Gastroesophageal sphincter (tissue), 4 donors: ENCODE data around the gene PDE8B. TPM values are rescaled to one million over a fixed set of nuclear protein-coding genes. Genes with fewer than 3 reads are reported as not detected.

Experiments
- ATAC-seq: fragments of 150-250 bp; one replicate; pipeline ENCODE4 v1.9.1; 2016; ENCODE audit warnings: mild to moderate bottlenecking, moderate library complexity
- H3K27ac ChIP-seq, 4 donors: fragments of 200-600 bp; sonication (generic) in 3 of 4; 1 replicate in 3 of 4; 2 replicates in 1 of 4; pipeline ENCODE4 v1.5.1; 2016 to 2019
- H3K27me3 ChIP-seq: fragments of 200-600 bp; sonication (generic); one replicate; pipeline ENCODE4 v1.5.1; 2019
- H3K36me3 ChIP-seq, 2 donors: fragments of 200-600 bp; sonication (generic); one replicate each; pipeline ENCODE4 v1.5.1; 2019; ENCODE audit warnings: control low read depth in 1 of 2
- H3K4me1 ChIP-seq, 3 donors: fragments of 200-600 bp; sonication (generic); 1 replicate in 2 of 3; 2 replicates in 1 of 3; pipeline ENCODE4 v1.5.1; 2016 to 2019; ENCODE audit warnings: control low read depth in 2 of 3
- H3K4me3 ChIP-seq, 2 donors: fragments of 200-600 bp; sonication (generic); one replicate each; pipeline ENCODE4 v1.5.1; 2019; ENCODE audit warnings: mild to moderate bottlenecking in 1 of 2, moderate library complexity in 1 of 2
- H3K9me3 ChIP-seq, 3 donors: fragments of 200-600 bp; sonication (generic); one replicate each; pipeline ENCODE4 v1.5.1; 2017 to 2019; ENCODE audit warnings: control low read depth in 2 of 3
- CTCF ChIP-seq, 4 experiments: fragments of 200-600 bp in 2 of 4; fragments of 450-650 bp in 2 of 4; sonication (generic) in 1 of 4; IDR thresholded peaks; one replicate each; pipeline ENCODE4 v1.5.1; 2017 to 2019; ENCODE audit warnings: antibody characterized with exemption in 4 of 4, mild to moderate bottlenecking in 2 of 4, moderate library complexity in 2 of 4
- EP300 ChIP-seq: sonication (generic); formaldehyde crosslinking; IDR thresholded peaks from one replicate; pipeline ENCODE4 v1.6.1; 2017; ENCODE audit warnings: antibody characterized with exemption, mild to moderate bottlenecking
- POLR2A ChIP-seq, 2 donors: fragments of 450-650 bp; IDR thresholded peaks; one replicate each; pipeline ENCODE4 v1.6.1; 2017; ENCODE audit warnings: antibody characterized with exemption in 2 of 2, mild to moderate bottlenecking in 2 of 2, moderate library complexity in 1 of 2
- POLR2AphosphoS5 ChIP-seq: sonication (generic); formaldehyde crosslinking; IDR thresholded peaks from one replicate; pipeline ENCODE4 v1.6.1; 2017; ENCODE audit warnings: antibody characterized with exemption
- WGBS, 2 donors: methylation state at CpG; one replicate each; pipeline ENCODE4 v1.1.5; 2018; ENCODE audit warnings: low coverage in 1 of 2; 5-methylcytosine and 5-hydroxymethylcytosine counted together
- total RNA-seq, 4 donors: library from RNA; depleted of rRNA; stranded (reverse); fragments of >200 nt; gene quantifications; one replicate each; pipeline ENCODE4 v1.1.0, GENCODE V29; 2016

Gene PDE8B
- total RNA-seq, 4 donors from 2014 or later: 0.96 to 11.0 (median 2.3) TPM

- peaks cover 6 to 39% (median 7%) of the 10 kb centered on the region in 3 donors for H3K4me1 ChIP-seq
- TF ChIP-seq CTCF (IDR thresholded peaks at IDR 0.05) (no peak), POLR2AphosphoS5 (no peak), POLR2A (IDR thresholded peaks at IDR 0.05) (no peak), EP300 (no peak)
- H3K9me3 ChIP-seq: no peaks in the 10 kb centered on the region
- H3K4me3 ChIP-seq: no peak overlapping the region
- WGBS, 2 donors: 28 to 32% methylated on average over 5 of the region's 5 CpGs
- H3K27ac ChIP-seq: peak overlapping the region in 1 of 4 donors; percentile 37
- H3K27me3 ChIP-seq: no peaks in the 10 kb centered on the region
- peaks cover 0 to 53% of the 10 kb centered on the region in 2 donors for H3K36me3 ChIP-seq
- no peak for ATAC-seq
These were observed 218.0 kb downstream of the PDE8B start for GRCh38 chr5:77428526-77428925.

- TF ChIP-seq CTCF (IDR thresholded peaks at IDR 0.05) (no peak), POLR2AphosphoS5 (no peak), EP300 (no peak), POLR2A (IDR thresholded peaks at IDR 0.05) (no peak)
- Histone ChIP-seq H3K36me3 (peaks cover 0 to 64% of the 10 kb centered on the region in 2 donors), H3K27ac (no peak overlapping the region)
These were observed 220.2 kb downstream of the PDE8B start for GRCh38 chr5:77430726-77431125.

GRCh38 chr5:77431286-77431685 lies 220.8 kb downstream of the PDE8B start:
- WGBS, 2 donors: 97 to 100% methylated on average over 3 of the region's 3 CpGs
- Histone ChIP-seq H3K9me3 (no peaks in the 10 kb centered on the region), H3K36me3 (peaks cover 0 to 67% of the 10 kb centered on the region in 2 donors), H3K27me3 (no peaks in the 10 kb centered on the region), H3K27ac (no peak overlapping the region), H3K4me1 (peaks cover 3 to 31% (median 6%) of the 10 kb centered on the region in 3 donors), H3K4me3 (no peak overlapping the region)
- ATAC-seq: no peak
- TF ChIP-seq POLR2A (IDR thresholded peaks at IDR 0.05) (no peak), POLR2AphosphoS5 (no peak), CTCF (IDR thresholded peaks at IDR 0.05) (no peak), EP300 (no peak)

More at GRCh38 chr5:77430726-77431125, 220.2 kb downstream of the PDE8B start:
- H3K4me1 ChIP-seq: peaks cover 6 to 36% (median 7%) of the 10 kb centered on the region in 3 donors
- no peaks in the 10 kb centered on the region for H3K9me3 ChIP-seq
- no peak overlapping the region for H3K4me3 ChIP-seq
- ATAC-seq: no peak
- no peaks in the 10 kb centered on the region for H3K27me3 ChIP-seq
- 100% methylated on average over 1 of the region's 1 CpG for WGBS, 2 donors

- ATAC-seq: no peak
- Histone ChIP-seq H3K9me3 (no peaks in the 10 kb centered on the region), H3K27me3 (no peaks in the 10 kb centered on the region), H3K4me3 (no peak overlapping the region), H3K27ac (no peak overlapping the region), H3K36me3 (peaks cover 3 to 67% of the 10 kb centered on the region in 2 donors), H3K4me1 (peaks cover 0 to 26% (median 6%) of the 10 kb centered on the region in 3 donors)
- no peak for TF ChIP-seq POLR2AphosphoS5
- TF ChIP-seq EP300: no peak
- TF ChIP-seq POLR2A (IDR thresholded peaks at IDR 0.05): no peak
- TF ChIP-seq CTCF (IDR thresholded peaks at IDR 0.05): no peak
- WGBS, 2 donors: 100% methylated on average over 1 of the region's 1 CpG
These were observed 221.2 kb downstream of the PDE8B start for GRCh38 chr5:77431719-77432118.

GRCh38 chr5:77437194-77437593 lies 226.7 kb downstream of the PDE8B start:
- 66 to 76% methylated on average over 5 of the region's 5 CpGs for WGBS, 2 donors
- peaks cover 3 to 89% of the 10 kb centered on the region in 2 donors for H3K36me3 ChIP-seq
- H3K4me1 ChIP-seq: no peaks in the 10 kb centered on the region
- H3K27me3 ChIP-seq: no peaks in the 10 kb centered on the region
- H3K9me3 ChIP-seq: no peaks in the 10 kb centered on the region
- H3K4me3 ChIP-seq: no peak overlapping the region
- TF ChIP-seq POLR2AphosphoS5: no peak
- no peak for TF ChIP-seq POLR2A (IDR thresholded peaks at IDR 0.05)
- TF ChIP-seq EP300: no peak
- TF ChIP-seq CTCF (IDR thresholded peaks at IDR 0.05): no peak
- no peak for ATAC-seq
- H3K27ac ChIP-seq: no peak overlapping the region
